GM19238 (cell line): ENCODE results near the gene ATP13A1.
"Not testable (repeated sequence)": the region's sequence is repeated elsewhere in the genome, so short reads cannot be mapped to it uniquely, and the experiment has no call there.

Experiments
- DNase-seq: peaks from one replicate; pipeline ENCODE4 v3.0.0; 2011; ENCODE audit warnings: low spot score; ENCODE audit not compliant: insufficient read length

Gene ATP13A1

GRCh38 chr19:19623383-19623782, 40.1 kb downstream of the ATP13A1 start:
- no peak for DNase-seq

- no peak for DNase-seq
Measured at GRCh38 chr19:19619849-19620210, 43.6 kb downstream of the ATP13A1 start.

- DNase-seq = no peak
Measured at GRCh38 chr19:19619181-19619848, 44.2 kb downstream of the ATP13A1 start.

GRCh38 chr19:19618219-19619051, 45.0 kb downstream of the ATP13A1 start, which contains the start of gene PBX4:
PBX4 (minus strand) TSS chr19:19618687; CDS start chr19:19618629, 58 bp downstream.
- DNase-seq = peak; percentile 92

- no peak for DNase-seq
Measured at GRCh38 chr19:19615086-19615485, 48.4 kb downstream of the ATP13A1 start.

GRCh38 chr19:19613506-19613905, 50.0 kb downstream of the ATP13A1 start:
- no peak for DNase-seq

GRCh38 chr19:19610376-19611202, 52.9 kb downstream of the ATP13A1 start:
- DNase-seq = no peak

GRCh38 chr19:19606686-19607085, 56.8 kb downstream of the ATP13A1 start:
- not testable (repeated sequence) for DNase-seq

GRCh38 chr19:19606021-19606420, 57.5 kb downstream of the ATP13A1 start:
- DNase-seq = no peak

GRCh38 chr19:19602713-19603324, 60.7 kb downstream of the ATP13A1 start:
- no peak for DNase-seq

- DNase-seq = no peak
Measured at GRCh38 chr19:19602136-19602712, 61.3 kb downstream of the ATP13A1 start.

- DNase-seq = no peak
Measured at GRCh38 chr19:19600793-19601330, 62.6 kb downstream of the ATP13A1 start.

GRCh38 chr19:19598728-19599451, 64.6 kb downstream of the ATP13A1 start:
- not testable (repeated sequence) for DNase-seq

- no peak for DNase-seq
Measured at GRCh38 chr19:19597809-19598306, 65.6 kb downstream of the ATP13A1 start.
